GM18507 (cell line): ENCODE results near the gene BMPER.

ENCODE experiments used
- DNase-seq: peaks from one replicate; pipeline ENCODE4 v3.0.0; 2011; ENCODE audit warnings: low read depth; ENCODE audit not compliant: insufficient read length; ENCODE audit errors: extremely low spot score
- FAIRE-seq: peaks from 2 replicates; lab custom pipeline; 2011; peaks lifted over from hg19 to GRCh38; lab: Jason Lieb, UNC

The BMPER gene

GRCh38 chr7:33998476-33998875, 93.1 kb downstream of the BMPER start:
- FAIRE-seq (no peak), DNase-seq (no peak)

GRCh38 chr7:34011017-34011695, 105.8 kb downstream of the BMPER start:
- DNase-seq (no peak), FAIRE-seq (no peak)

GRCh38 chr7:34011696-34012095, 106.4 kb downstream of the BMPER start:
- DNase-seq (no peak), FAIRE-seq (no peak)

GRCh38 chr7:34013421-34013820, 108.1 kb downstream of the BMPER start:
- no peak for FAIRE-seq

GRCh38 chr7:34015651-34016050, 110.3 kb downstream of the BMPER start:
- DNase-seq (no peak), FAIRE-seq (no peak)

More at GRCh38 chr7:34013421-34013820, 108.1 kb downstream of the BMPER start:
- DNase-seq, result no peak

GRCh38 chr7:34016876-34017275, 111.5 kb downstream of the BMPER start:
- FAIRE-seq (no peak), DNase-seq (no peak)

- no peak for DNase-seq
- FAIRE-seq, result no peak
These were observed 114.0 kb downstream of the BMPER start for GRCh38 chr7:34019301-34019790.

GRCh38 chr7:34022626-34023025, 117.3 kb downstream of the BMPER start:
- FAIRE-seq, result no peak
- no peak for DNase-seq

GRCh38 chr7:34025600-34025999, 120.3 kb downstream of the BMPER start:
- FAIRE-seq (no peak), DNase-seq (no peak)

GRCh38 chr7:34026481-34027190, 121.3 kb downstream of the BMPER start:
- no peak for FAIRE-seq
- no peak for DNase-seq

- no peak for FAIRE-seq
- DNase-seq, result no peak
These were observed 125.8 kb downstream of the BMPER start for GRCh38 chr7:34031156-34031555.

- FAIRE-seq, result no peak
- DNase-seq, result no peak
These were observed 129.4 kb downstream of the BMPER start for GRCh38 chr7:34034728-34035127.

- FAIRE-seq (no peak), DNase-seq (no peak)
These were observed 130.9 kb downstream of the BMPER start for GRCh38 chr7:34036051-34036920.

GRCh38 chr7:34036972-34037792, 131.8 kb downstream of the BMPER start:
- FAIRE-seq (no peak), DNase-seq (no peak)

- DNase-seq (no peak), FAIRE-seq (no peak)
These were observed 133.6 kb downstream of the BMPER start for GRCh38 chr7:34038816-34039470.

- no peak for DNase-seq
- FAIRE-seq, result no peak
These were observed 136.4 kb downstream of the BMPER start for GRCh38 chr7:34041707-34042106.

- FAIRE-seq (no peak), DNase-seq (no peak)
These were observed 137.1 kb downstream of the BMPER start for GRCh38 chr7:34042406-34042805.

- DNase-seq, result no peak
- no peak for FAIRE-seq
These were observed 138.3 kb downstream of the BMPER start for GRCh38 chr7:34043461-34044305.
